Transverse colon (tissue), 4 donors: ENCODE results near the gene GABRB2. TPM values are rescaled to one million over a fixed set of nuclear protein-coding genes. Genes with fewer than 3 reads are reported as not detected.
"Not testable (repeated sequence)": the region's sequence is repeated elsewhere in the genome, so short reads cannot be mapped to it uniquely, and the experiment has no call there.

Experiments
- DNase-seq: peaks from one replicate; pipeline ENCODE4 v3.0.0-alpha.2; 2019
- H3K27ac ChIP-seq, 4 donors: fragments of 200-600 bp; sonication (generic); 2 replicates each; pipeline ENCODE4 v1.5.1; 2016 to 2018; ENCODE audit warnings: inconsistent platforms in 4 of 4
- H3K27me3 ChIP-seq: fragments of 200-600 bp; sonication (generic); 2 replicates; pipeline ENCODE4 v1.5.1; 2017; ENCODE audit warnings: inconsistent platforms
- H3K36me3 ChIP-seq, 4 donors: fragments of 200-600 bp; sonication (generic); 2 replicates each; pipeline ENCODE4 v1.5.1; 2017 to 2019; ENCODE audit warnings: inconsistent platforms in 4 of 4
- H3K4me1 ChIP-seq, 4 donors: fragments of 200-600 bp; sonication (generic); 2 replicates each; pipeline ENCODE4 v1.5.1; 2017 to 2020; ENCODE audit warnings: inconsistent platforms in 4 of 4
- H3K4me3 ChIP-seq, 4 donors: fragments of 200-600 bp; sonication (generic); 1 replicate in 1 of 4; 2 replicates in 3 of 4; pipeline versions ENCODE4 v1.5.1 to v1.6.1; 2017 to 2019; ENCODE audit warnings: inconsistent platforms in 4 of 4
- H3K9me3 ChIP-seq, 2 donors: fragments of 200-600 bp; sonication (generic); 2 replicates each; pipeline ENCODE4 v1.5.1; 2017 to 2019; ENCODE audit warnings: inconsistent platforms in 2 of 2
- CTCF ChIP-seq, 5 experiments: fragments of 200-600 bp in 3 of 5; fragments of 450-650 bp in 2 of 5; sonication (generic) in 3 of 5; IDR thresholded peaks; 1 replicate in 2 of 5; 2 replicates in 3 of 5; pipeline ENCODE4 v1.5.1; 2016 to 2017; ENCODE audit warnings: antibody characterized with exemption in 5 of 5, inconsistent platforms in 3 of 5, mild to moderate bottlenecking in 2 of 5, moderate library complexity in 1 of 5
- EP300 ChIP-seq: sonication (generic); formaldehyde crosslinking; IDR thresholded peaks from one replicate; pipeline ENCODE4 v1.6.1; 2017; ENCODE audit warnings: antibody characterized with exemption, low read depth
- POLR2A ChIP-seq: fragments of 450-650 bp; IDR thresholded peaks from one replicate; pipeline ENCODE4 v1.6.1; 2016; ENCODE audit warnings: antibody characterized with exemption, mild to moderate bottlenecking, moderate library complexity
- POLR2AphosphoS5 ChIP-seq, 3 donors: sonication (generic); formaldehyde crosslinking; IDR thresholded peaks; one replicate each; pipeline ENCODE4 v1.6.1; 2016; ENCODE audit warnings: antibody characterized with exemption in 3 of 3
- WGBS, 2 donors: methylation state at CpG; one replicate each; pipeline ENCODE4 v1.1.5; 2018; ENCODE audit warnings: low coverage in 1 of 2; 5-methylcytosine and 5-hydroxymethylcytosine counted together
- in situ Hi-C, 4 donors: fragments of 200-750 bp; cut with MboI; loops; one replicate each; pipeline versions ENCODE4 v1.15.0 to v1.15.1; 2017; ENCODE audit warnings: low sequenced_read_pairs in 3 of 4, low pct_ligation_motif_present in 1 of 4, low pct_unique_long_range_greater_than_20kb in 1 of 4
- intact Hi-C: fragments of 100-400 bp; cut with DNase I; formaldehyde crosslinking; loops from one replicate; pipeline ENCODE4 v1.15.1; 2023; ENCODE audit warnings: low total_unique reads
- total RNA-seq, 4 donors: library from RNA; depleted of rRNA; stranded (reverse); fragments of >200 nt; gene quantifications; one replicate each; pipeline ENCODE4 v1.1.0, GENCODE V29; 2016

The GABRB2 gene
- total RNA-seq, 4 donors from 2014 or later, result 0.55 to 0.64 TPM; not detected in 2

GRCh38 chr5:161305601-161306000 is 240.9 kb downstream of the GABRB2 start:
- intact Hi-C loops (no loop called here), in situ Hi-C loops (no loop called here)
- H3K27ac ChIP-seq, result no peak overlapping the region
- no peak overlapping the region for H3K4me3 ChIP-seq
- TF ChIP-seq POLR2AphosphoS5 (IDR thresholded peaks at IDR 0.05) (no peak), EP300 (no peak), POLR2A (no peak), CTCF (IDR thresholded peaks at IDR 0.05) (no peak)
- H3K27me3 ChIP-seq, result no peaks in the 10 kb centered on the region
- H3K36me3 ChIP-seq, result no peaks in the 10 kb centered on the region
- no peak for DNase-seq
- no peaks in the 10 kb centered on the region for H3K4me1 ChIP-seq
- no peaks in the 10 kb centered on the region for H3K9me3 ChIP-seq

GRCh38 chr5:161302559-161302958 is 244.0 kb downstream of the GABRB2 start:
- intact Hi-C loops, result no loop called here
- H3K4me1 ChIP-seq, result no peaks in the 10 kb centered on the region
- no peak overlapping the region for H3K4me3 ChIP-seq
- no peak overlapping the region for H3K27ac ChIP-seq
- no peak for DNase-seq
- in situ Hi-C loops, result no loop called here
- H3K9me3 ChIP-seq, result no peaks in the 10 kb centered on the region
- no peak for TF ChIP-seq EP300
- TF ChIP-seq POLR2A, result no peak
- TF ChIP-seq POLR2AphosphoS5 (IDR thresholded peaks at IDR 0.05), result no peak
- no peak for TF ChIP-seq CTCF (IDR thresholded peaks at IDR 0.05)
- no peaks in the 10 kb centered on the region for H3K36me3 ChIP-seq
- H3K27me3 ChIP-seq, result no peaks in the 10 kb centered on the region
- 71 to 82% methylated on average over 1 of the region's 1 CpG for WGBS, 2 donors

GRCh38 chr5:161301586-161301985 is 244.9 kb downstream of the GABRB2 start:
- H3K4me3 ChIP-seq, result no peak overlapping the region
- WGBS, 2 donors, result 50 to 85% methylated on average over 1 to 2 of the region's 2 CpGs

GRCh38 chr5:161299053-161299452 is 247.5 kb downstream of the GABRB2 start:
- no peaks in the 10 kb centered on the region for H3K27me3 ChIP-seq
- no peaks in the 10 kb centered on the region for H3K4me1 ChIP-seq
- H3K27ac ChIP-seq, result no peak overlapping the region
- no peak for DNase-seq
- no peak overlapping the region for H3K4me3 ChIP-seq
- TF ChIP-seq POLR2A (no peak), CTCF (IDR thresholded peaks at IDR 0.05) (no peak), EP300 (no peak), POLR2AphosphoS5 (IDR thresholded peaks at IDR 0.05) (no peak)
- intact Hi-C loops (no loop called here), in situ Hi-C loops (no loop called here)
- H3K9me3 ChIP-seq, result no peaks in the 10 kb centered on the region
- WGBS, 2 donors, result 79% methylated on average over 3 of the region's 3 CpGs; no CpG with 5 or more reads in 1 of the 2 donors
- H3K36me3 ChIP-seq, result no peaks in the 10 kb centered on the region

More at GRCh38 chr5:161301586-161301985, 244.9 kb downstream of the GABRB2 start:
- no peaks in the 10 kb centered on the region for H3K4me1 ChIP-seq
- no peak overlapping the region for H3K27ac ChIP-seq
- H3K9me3 ChIP-seq, result no peaks in the 10 kb centered on the region
- intact Hi-C loops, result no loop called here
- in situ Hi-C loops, result no loop called here
- TF ChIP-seq EP300, result no peak
- TF ChIP-seq POLR2AphosphoS5 (IDR thresholded peaks at IDR 0.05), result no peak
- no peak for TF ChIP-seq CTCF (IDR thresholded peaks at IDR 0.05)
- TF ChIP-seq POLR2A, result no peak
- no peaks in the 10 kb centered on the region for H3K27me3 ChIP-seq
- DNase-seq, result no peak
- no peaks in the 10 kb centered on the region for H3K36me3 ChIP-seq

- H3K27me3 ChIP-seq, H3K36me3 ChIP-seq, DNase-seq, H3K9me3 ChIP-seq, intact Hi-C loops, in situ Hi-C loops, H3K27ac ChIP-seq, H3K4me3 ChIP-seq, H3K4me1 ChIP-seq: not testable (repeated sequence)
- 83 to 96% methylated on average over 2 of the region's 2 CpGs for WGBS, 2 donors
Observed at GRCh38 chr5:161297388-161297787, 249.1 kb downstream of the GABRB2 start.
